Adrenal gland (tissue), 19 donors: ENCODE data around the gene BBX. TPM values are rescaled to one million over a fixed set of nuclear protein-coding genes. Genes with fewer than 3 reads are reported as not detected.

Experiments used
- DNase-seq, 7 donors: peaks; one replicate each; pipeline ENCODE4 v3.0.0-alpha.2; 2019 to 2020
- H3K27ac ChIP-seq, 5 donors: fragments of 200-600 bp; sonication (generic) in 4 of 5; 1 replicate in 3 of 5; 2 replicates in 2 of 5; pipeline versions ENCODE4 v1.5.1 to v1.8.0; 2016 to 2020; ENCODE audit warnings: mild to moderate bottlenecking in 1 of 5
- H3K27me3 ChIP-seq: fragments of 200-600 bp; 2 replicates; pipeline ENCODE4 v1.8.0; 2021
- H3K36me3 ChIP-seq, 2 donors: fragments of 200-600 bp; replicated peaks in 1 of 2; 1 replicate in 1 of 2; 2 replicates in 1 of 2; pipeline versions ENCODE4 v1.5.1 to v1.8.0; 2018 to 2022
- H3K4me1 ChIP-seq, 2 donors: fragments of 200-600 bp; replicated peaks in 1 of 2; 1 replicate in 1 of 2; 2 replicates in 1 of 2; pipeline versions ENCODE4 v1.5.1 to v1.8.0; 2018 to 2021
- H3K4me3 ChIP-seq, 4 donors: fragments of 200-600 bp; sonication (generic) in 3 of 4; one replicate each; pipeline ENCODE4 v1.5.1; 2016 to 2018
- H3K9me3 ChIP-seq, 3 donors: fragments of 200-600 bp; sonication (generic) in 1 of 3; replicated peaks in 1 of 3; 1 replicate in 2 of 3; 2 replicates in 1 of 3; pipeline versions ENCODE4 v1.5.1 to v1.8.0; 2016 to 2021
- POLR2A ChIP-seq, 2 donors: fragments of 450-650 bp; IDR thresholded peaks; one replicate each; pipeline ENCODE4 v1.6.1; 2017; ENCODE audit warnings: antibody characterized with exemption in 2 of 2, mild to moderate bottlenecking in 2 of 2, moderate library complexity in 1 of 2
- WGBS, 4 donors: extraction: QIAGEN DNeasy Blood & Tissue Kit in 2 of 4; methylation state at CpG; one replicate each; pipeline versions ENCODE4 v1.1.5 to v1.1.7; 2013 to 2017; 5-methylcytosine and 5-hydroxymethylcytosine counted together
- intact Hi-C, 2 donors: fragments of 100-400 bp; cut with DNase I; formaldehyde crosslinking; loops; one replicate each; pipeline versions ENCODE4 v1.14.1 to v1.15.0; 2022 to 2023
- long read RNA-seq, 10 donors: library from polyadenylated mRNA in 3 of 10; unstranded in 2 of 10; stranded (forward) in 1 of 10; transcript quantifications; one replicate each; pipeline ENCODE4 v2.0.0 and lab custom pipeline, GENCODE V29; 2021 to 2026
- polyA plus RNA-seq, 3 donors: library from polyadenylated mRNA; stranded (reverse); fragments of 200-250 nt in 2 of 3; fragments of 350-450 nt in 1 of 3; fragmentation: Illumina TruSeq in 1 of 3; extraction: RNeasy Lipid Tissue Mini Kit (QIAGEN cat#74804) in 1 of 3; gene quantifications; one replicate each; pipeline ENCODE4 v1.2.3, GENCODE V29; 2013 to 2014
- total RNA-seq, 9 donors: library from RNA; depleted of rRNA in 4 of 9; stranded (reverse); fragments of >200 nt in 4 of 9; fragments of 120-200 nt in 1 of 9; fragmentation: NEBNext Ultra II Directional in 1 of 9; extraction: Animal tissue kit (Norgen Biotek cat#: 25700) in 1 of 9; gene quantifications; one replicate each; pipeline versions ENCODE4 v1.1.0 to v1.2.4, GENCODE V29; 2013 to 2023
- TF ChIP-seq, protein P1 (sequence below), 6 experiments: fragments of 450-650 bp in 4 of 6; fragments of 200-600 bp in 2 of 6; sonication (generic) in 1 of 6; IDR thresholded peaks; 1 replicate in 5 of 6; 2 replicates in 1 of 6; pipeline versions ENCODE4 v1.5.1 to v1.8.0; 2016 to 2021; ENCODE audit warnings: antibody characterized with exemption in 6 of 6, mild to moderate bottlenecking in 2 of 6, moderate library complexity in 1 of 6
- donor health status: healthy with polysubstance abuse.
- donor health status: Bipolar disorder and iron deficiency.
- donor health status: DM: yes; HTN: yes; CAD: no.
- donor health status: DM: no; HTN: no; CAD: no.
- donor health status: DM: no; HTN: no; CAD: no.
- donor health status: DM: yes; HTN: yes; CAD: no.

BBX gene
- total RNA-seq (100 to 1,000 TPM in 7 of 9 donors, 10 to 100 TPM in 2; 87.5 to 208 (median 123) TPM), polyA plus RNA-seq (10 to 100 TPM; 12.8 to 72.1 (median 19.4) TPM)
- long read RNA-seq, donor 1, partial matches to known transcripts: 40 of 41 reads
- long read RNA-seq, donor 1, other reads (novel, unspliced or antisense): 0 of 41 reads
- long read RNA-seq, donor 2, partial matches to known transcripts: 46 of 47 reads
- long read RNA-seq, donor 2, other reads (novel, unspliced or antisense): 0 of 47 reads
- long read RNA-seq, donor 3, partial matches to known transcripts: 24 of 26 reads
- long read RNA-seq, donor 3, other reads (novel, unspliced or antisense): 0 of 26 reads
- long read RNA-seq, donor 4, partial matches to known transcripts: 67 of 83 reads
- long read RNA-seq, donor 4, other reads (novel, unspliced or antisense): 15 of 83 reads
- long read RNA-seq, donor 5, full-length matches to known transcripts: 3 of 21 reads
- long read RNA-seq, donor 5, partial matches to known transcripts: 8 of 21 reads
- long read RNA-seq, donor 5, other reads (novel, unspliced or antisense): 10 of 21 reads
- long read RNA-seq, donor 6, partial matches to known transcripts: 48 of 70 reads
- long read RNA-seq, donor 6, other reads (novel, unspliced or antisense): 22 of 70 reads
- long read RNA-seq, donor 7, partial matches to known transcripts: 24 of 25 reads
- long read RNA-seq, donor 7, other reads (novel, unspliced or antisense): 0 of 25 reads
- long read RNA-seq, donor 8, full-length matches to known transcripts: 5 of 84 reads
- long read RNA-seq, donor 8, partial matches to known transcripts: 79 of 84 reads
- long read RNA-seq, donor 8, other reads (novel, unspliced or antisense): 0 of 84 reads
- long read RNA-seq, donor 9, partial matches to known transcripts: 60 of 61 reads
- long read RNA-seq, donor 9, other reads (novel, unspliced or antisense): 0 of 61 reads
- long read RNA-seq, donor 10, full-length matches to known transcripts: 2 of 55 reads
- long read RNA-seq, donor 10, partial matches to known transcripts: 53 of 55 reads
- long read RNA-seq, donor 10, other reads (novel, unspliced or antisense): 0 of 55 reads

DNA sequence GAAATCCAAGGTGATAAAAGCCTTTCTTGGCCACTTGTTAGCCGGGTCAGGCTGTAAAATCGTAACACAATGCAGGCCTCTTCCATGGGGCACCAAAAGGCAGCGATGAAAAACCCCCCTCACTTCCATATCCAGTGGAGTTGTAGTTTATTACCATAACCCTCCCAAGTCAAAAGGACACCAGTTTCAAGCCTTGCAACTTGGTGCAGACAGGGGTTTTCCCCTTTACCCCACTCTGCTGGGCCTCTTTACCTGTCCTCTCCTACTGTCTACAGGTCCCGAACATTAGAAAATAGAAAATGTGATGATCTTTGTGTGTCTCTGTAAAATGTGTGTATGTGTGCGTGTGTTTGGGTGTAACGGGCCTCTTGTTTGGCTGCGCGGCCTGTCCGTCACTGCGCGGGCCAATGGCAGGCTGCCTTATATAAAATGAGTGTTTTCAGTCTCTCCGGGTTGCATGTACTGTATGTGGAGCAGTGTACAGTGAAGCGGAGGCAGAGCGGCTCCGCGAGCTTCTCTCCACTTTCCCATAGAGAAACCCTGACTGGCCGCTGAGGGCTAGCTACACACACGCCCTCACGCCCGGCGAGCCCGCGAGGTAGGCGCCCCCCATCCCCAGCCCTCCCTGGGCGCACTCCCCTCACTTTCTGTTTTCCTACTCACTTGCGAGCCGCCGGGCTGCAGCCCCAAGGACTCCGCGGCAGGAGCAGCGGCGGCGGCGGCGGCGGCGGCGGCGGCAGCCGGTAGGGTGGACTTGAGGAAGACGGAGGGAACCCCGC, at the start of gene BBX:
Gene BBX, plus strand, starts transcription at position 453 of the 779 bp plus-strand sequence. CDS start 187,499 bp downstream, outside the sequence.
- Histone ChIP-seq H3K4me3 (peak within 1 kb of the TSS; percentile 53 to 96 (median 92)), H3K36me3 (no peaks in the 10 kb centered on the region), H3K4me1 (peaks cover 10 to 25% of the 10 kb centered on the region in 2 donors), H3K27me3 (no peaks in the 10 kb centered on the region), H3K9me3 (no peaks in the 10 kb centered on the region), H3K27ac (peak within 1 kb of the TSS; percentile 90 to 94 (median 93))
- DNase-seq: peak; percentile 90 to 99 (median 95)
- 0 to 1% (median 1%) methylated on average over 21 to 42 of the region's 42 CpGs for WGBS, 4 donors
- TF ChIP-seq, protein P1, sequence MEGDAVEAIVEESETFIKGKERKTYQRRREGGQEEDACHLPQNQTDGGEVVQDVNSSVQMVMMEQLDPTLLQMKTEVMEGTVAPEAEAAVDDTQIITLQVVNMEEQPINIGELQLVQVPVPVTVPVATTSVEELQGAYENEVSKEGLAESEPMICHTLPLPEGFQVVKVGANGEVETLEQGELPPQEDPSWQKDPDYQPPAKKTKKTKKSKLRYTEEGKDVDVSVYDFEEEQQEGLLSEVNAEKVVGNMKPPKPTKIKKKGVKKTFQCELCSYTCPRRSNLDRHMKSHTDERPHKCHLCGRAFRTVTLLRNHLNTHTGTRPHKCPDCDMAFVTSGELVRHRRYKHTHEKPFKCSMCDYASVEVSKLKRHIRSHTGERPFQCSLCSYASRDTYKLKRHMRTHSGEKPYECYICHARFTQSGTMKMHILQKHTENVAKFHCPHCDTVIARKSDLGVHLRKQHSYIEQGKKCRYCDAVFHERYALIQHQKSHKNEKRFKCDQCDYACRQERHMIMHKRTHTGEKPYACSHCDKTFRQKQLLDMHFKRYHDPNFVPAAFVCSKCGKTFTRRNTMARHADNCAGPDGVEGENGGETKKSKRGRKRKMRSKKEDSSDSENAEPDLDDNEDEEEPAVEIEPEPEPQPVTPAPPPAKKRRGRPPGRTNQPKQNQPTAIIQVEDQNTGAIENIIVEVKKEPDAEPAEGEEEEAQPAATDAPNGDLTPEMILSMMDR (IDR thresholded peaks at IDR 0.05): peak in 1 of 6 experiments; percentile 12
- TF ChIP-seq POLR2A (IDR thresholded peaks at IDR 0.05): peak; percentile 53 to 96
- intact Hi-C loops: loop anchor here in 1 of 2 donors (5.0 kb wide), 1 partner anchor 90 kb away; no protein-coding TSS in a partner anchor

DNA sequence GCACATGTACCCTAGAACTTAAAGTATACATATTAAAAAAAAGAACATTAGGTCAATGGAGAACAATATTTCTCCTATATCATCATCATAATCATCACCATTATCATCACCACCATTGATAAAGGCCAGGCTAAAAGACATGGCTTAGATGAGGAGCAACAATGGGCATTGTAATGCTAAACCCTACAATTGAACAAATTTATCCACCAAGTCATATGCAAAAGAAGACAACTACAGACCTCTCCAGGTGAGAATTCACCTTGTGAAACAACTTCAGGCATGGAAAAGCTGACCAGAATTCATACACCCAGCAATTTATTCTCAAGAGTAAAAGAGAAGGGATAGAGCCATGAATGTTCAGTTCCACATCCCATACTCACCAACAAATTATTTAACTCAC, 46.3 kb upstream of the BBX start:
- no peaks in the 10 kb centered on the region for H3K36me3 ChIP-seq
- intact Hi-C loops: no loop called here
- no peak overlapping the region for H3K27ac ChIP-seq
- no peaks in the 10 kb centered on the region for H3K9me3 ChIP-seq
- DNase-seq: no peak
- H3K4me1 ChIP-seq: no peaks in the 10 kb centered on the region
- no peaks in the 10 kb centered on the region for H3K27me3 ChIP-seq
- H3K4me3 ChIP-seq: no peak overlapping the region
- TF ChIP-seq, protein P1 (IDR thresholded peaks at IDR 0.05): no peak
- TF ChIP-seq POLR2A (IDR thresholded peaks at IDR 0.05): no peak

DNA sequence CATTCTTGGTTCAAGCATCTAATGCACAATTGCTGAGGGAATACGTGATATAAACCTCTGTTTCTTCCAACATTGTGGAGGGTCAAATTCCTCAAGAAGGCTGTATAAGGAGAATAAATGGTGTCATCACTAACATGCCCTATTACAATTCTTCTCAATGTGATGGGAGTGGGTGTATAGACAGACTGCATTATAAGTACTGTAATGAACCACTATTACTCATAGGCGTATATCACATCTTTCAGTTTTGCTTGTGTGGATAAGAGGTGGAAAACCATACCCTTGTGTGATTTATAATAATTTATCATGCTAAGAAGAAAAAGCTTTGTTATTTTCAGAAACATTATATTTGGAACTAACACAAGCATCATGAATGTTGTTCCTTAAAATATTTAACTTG, 35.3 kb upstream of the BBX start:
- intact Hi-C loops: no loop called here
- no peaks in the 10 kb centered on the region for H3K9me3 ChIP-seq
- no peak for TF ChIP-seq POLR2A (IDR thresholded peaks at IDR 0.05)
- TF ChIP-seq, protein P1 (IDR thresholded peaks at IDR 0.05): no peak
- H3K36me3 ChIP-seq: no peaks in the 10 kb centered on the region
- no peak for DNase-seq
- 89 to 98% (median 95%) methylated on average over 2 of the region's 2 CpGs for WGBS, 4 donors
- no peak overlapping the region for H3K4me3 ChIP-seq
- no peaks in the 10 kb centered on the region for H3K27me3 ChIP-seq
- no peaks in the 10 kb centered on the region for H3K4me1 ChIP-seq
- H3K27ac ChIP-seq: no peak overlapping the region
